HUES6 (cell line): ENCODE results near the gene NPC1.

Experiments
- H3K27ac ChIP-seq: 2 replicates; pipeline ENCODE4 v1.7.0; 2013; ENCODE audit warnings: low read depth, mild to moderate bottlenecking, low read length, inconsistent platforms
- H3K27me3 ChIP-seq: 2 replicates; pipeline ENCODE4 v1.6.1; 2013; ENCODE audit warnings: low read length; ENCODE audit not compliant: control insufficient read depth, insufficient read depth
- H3K36me3 ChIP-seq: 2 replicates; pipeline ENCODE4 v1.6.1; 2013; ENCODE audit warnings: low read length; ENCODE audit not compliant: control insufficient read depth, insufficient read depth
- H3K4me1 ChIP-seq: 2 replicates; pipeline ENCODE4 v1.6.1; 2013; ENCODE audit warnings: low read length; ENCODE audit not compliant: control insufficient read depth, insufficient read depth
- H3K4me3 ChIP-seq: 2 replicates; pipeline ENCODE4 v1.5.1; 2013; ENCODE audit warnings: low read depth, low read length
- H3K9ac ChIP-seq: one replicate; pipeline ENCODE4 v1.6.1; 2013; ENCODE audit warnings: mild to moderate bottlenecking, low read length
- H3K9me3 ChIP-seq: 2 replicates; pipeline ENCODE4 v1.6.1; 2013; ENCODE audit warnings: low read depth, low read length; ENCODE audit not compliant: control insufficient read depth, insufficient read depth

The NPC1 gene

GRCh38 chr18:23485386-23485785 lies 100.9 kb downstream of the NPC1 start:
- H3K27ac ChIP-seq = no peak overlapping the region
- H3K27me3 ChIP-seq = no peaks in the 10 kb centered on the region
- H3K9ac ChIP-seq = peak overlapping the region; percentile 11
- H3K36me3 ChIP-seq = peaks cover 19% of the 10 kb centered on the region
- H3K4me1 ChIP-seq = peaks cover 16% of the 10 kb centered on the region
- no peak overlapping the region for H3K4me3 ChIP-seq
- peaks cover 4% of the 10 kb centered on the region; the same call in 1 of the 2 replicates for H3K9me3 ChIP-seq

- no peaks in the 10 kb centered on the region for H3K9me3 ChIP-seq
- H3K4me1 ChIP-seq = peaks cover 16% of the 10 kb centered on the region
- peaks cover 26% of the 10 kb centered on the region for H3K36me3 ChIP-seq
- no peak overlapping the region for H3K27ac ChIP-seq
- no peak overlapping the region for H3K4me3 ChIP-seq
- no peak overlapping the region for H3K9ac ChIP-seq
- H3K27me3 ChIP-seq = no peaks in the 10 kb centered on the region
Measured at GRCh38 chr18:23484561-23485182, 101.6 kb downstream of the NPC1 start.
